Endothelial cell of hepatic sinusoid (primary cell): ENCODE measurements around the gene ARID1B.

Experiments used
- in situ Hi-C: cut with HindIII; loops from 2 replicates; pipeline ENCODE4 v1.10.0; 2017; ENCODE audit warnings: low sequenced_read_pairs

ARID1B gene

GRCh38 chr6:156790711-156791319 is 13.6 kb downstream of the ARID1B start:
- in situ Hi-C loops, result no loop called here

- in situ Hi-C loops, result no loop called here
Measured at GRCh38 chr6:156791320-156791850, 14.2 kb downstream of the ARID1B start.

- in situ Hi-C loops, result no loop called here
Measured at GRCh38 chr6:156793200-156793599, 16.0 kb downstream of the ARID1B start.

GRCh38 chr6:156794546-156795354 is 17.6 kb downstream of the ARID1B start:
- in situ Hi-C loops, result no loop called here

GRCh38 chr6:156795825-156796224 is 18.6 kb downstream of the ARID1B start:
- in situ Hi-C loops, result no loop called here

GRCh38 chr6:156796627-156797026 is 19.4 kb downstream of the ARID1B start:
- in situ Hi-C loops, result no loop called here

GRCh38 chr6:156797901-156798735 is 20.9 kb downstream of the ARID1B start:
- in situ Hi-C loops, result no loop called here

- in situ Hi-C loops, result no loop called here
Measured at GRCh38 chr6:156801712-156802111, 24.5 kb downstream of the ARID1B start.

- in situ Hi-C loops, result no loop called here
Measured at GRCh38 chr6:156803353-156803752, 26.2 kb downstream of the ARID1B start.

GRCh38 chr6:156804402-156804801 is 27.2 kb downstream of the ARID1B start:
- in situ Hi-C loops, result no loop called here

GRCh38 chr6:156806155-156806554 is 29.0 kb downstream of the ARID1B start:
- in situ Hi-C loops, result loop anchor here (5.0 kb wide), 1 partner anchor 51 kb away; no protein-coding TSS in a partner anchor

- in situ Hi-C loops, result loop anchor here (5.0 kb wide), 1 partner anchor 50 kb away; no protein-coding TSS in a partner anchor
Measured at GRCh38 chr6:156807028-156807427, 29.9 kb downstream of the ARID1B start.

GRCh38 chr6:156807795-156808194 is 30.6 kb downstream of the ARID1B start:
- in situ Hi-C loops, result loop anchor here (5.0 kb wide), 1 partner anchor 50 kb away; no protein-coding TSS in a partner anchor

GRCh38 chr6:156808287-156808686 is 31.1 kb downstream of the ARID1B start:
- in situ Hi-C loops, result loop anchor here (5.0 kb wide), 1 partner anchor 49 kb away; no protein-coding TSS in a partner anchor

- in situ Hi-C loops, result loop anchor here (5.0 kb wide), 1 partner anchor 48 kb away; no protein-coding TSS in a partner anchor
Measured at GRCh38 chr6:156809034-156809433, 31.9 kb downstream of the ARID1B start.

GRCh38 chr6:156809446-156810178 is 32.4 kb downstream of the ARID1B start:
- in situ Hi-C loops, result loop anchor here (5.0 kb wide), 1 partner anchor 48 kb away; no protein-coding TSS in a partner anchor

GRCh38 chr6:156814036-156814581 is 36.9 kb downstream of the ARID1B start:
- in situ Hi-C loops, result no loop called here

GRCh38 chr6:156816505-156816904 is 39.3 kb downstream of the ARID1B start:
- in situ Hi-C loops, result no loop called here

- in situ Hi-C loops, result no loop called here
Measured at GRCh38 chr6:156820089-156820798, 43.1 kb downstream of the ARID1B start.
